GM10266 (cell line): ENCODE data around the gene SLCO3A1.

Source experiments
- DNase-seq: peaks from one replicate; pipeline ENCODE4 v3.0.0; 2012; ENCODE audit errors: extremely low spot score
- TF ChIP-seq, protein P1 (sequence below): IDR thresholded peaks from 2 replicates; pipeline ENCODE4 v1.5.1; 2012; ENCODE audit warnings: mild to moderate bottlenecking, low read depth; ENCODE audit not compliant: control insufficient read depth, insufficient read depth; ENCODE audit errors: missing control alignments

SLCO3A1 gene

DNA sequence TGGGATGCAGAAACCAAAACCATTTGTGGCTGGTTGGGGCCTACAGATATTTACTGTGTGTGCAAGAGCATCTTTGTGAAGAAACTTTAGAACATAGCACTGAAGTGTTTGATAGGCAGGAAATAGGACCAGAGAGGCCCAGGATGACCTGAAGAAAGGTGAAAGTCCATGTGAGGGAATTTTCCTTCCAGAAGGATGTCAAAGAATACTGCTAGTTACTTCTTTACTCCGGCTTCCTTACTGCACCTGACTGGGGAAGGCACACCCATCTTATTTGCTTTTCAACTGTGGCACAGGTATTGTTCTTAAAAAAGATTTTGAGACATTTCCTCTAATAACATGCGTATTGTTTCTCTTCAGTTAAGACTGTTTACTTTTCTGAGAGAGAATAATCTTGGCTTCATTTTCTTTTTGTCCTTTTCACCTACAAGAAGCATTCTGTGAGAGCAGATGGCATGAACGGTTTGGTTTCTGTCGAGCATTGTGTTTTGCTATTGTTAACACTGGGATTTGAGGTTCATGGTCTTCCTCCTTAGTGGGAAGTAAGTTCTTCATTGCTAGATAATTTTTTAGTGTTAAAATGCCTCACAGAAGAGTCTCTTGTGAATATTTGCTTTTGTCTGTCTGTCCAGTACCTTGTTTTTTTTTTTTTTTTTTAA lies 71.5 kb downstream of the SLCO3A1 start:
- no peak for DNase-seq
- TF ChIP-seq, protein P1, sequence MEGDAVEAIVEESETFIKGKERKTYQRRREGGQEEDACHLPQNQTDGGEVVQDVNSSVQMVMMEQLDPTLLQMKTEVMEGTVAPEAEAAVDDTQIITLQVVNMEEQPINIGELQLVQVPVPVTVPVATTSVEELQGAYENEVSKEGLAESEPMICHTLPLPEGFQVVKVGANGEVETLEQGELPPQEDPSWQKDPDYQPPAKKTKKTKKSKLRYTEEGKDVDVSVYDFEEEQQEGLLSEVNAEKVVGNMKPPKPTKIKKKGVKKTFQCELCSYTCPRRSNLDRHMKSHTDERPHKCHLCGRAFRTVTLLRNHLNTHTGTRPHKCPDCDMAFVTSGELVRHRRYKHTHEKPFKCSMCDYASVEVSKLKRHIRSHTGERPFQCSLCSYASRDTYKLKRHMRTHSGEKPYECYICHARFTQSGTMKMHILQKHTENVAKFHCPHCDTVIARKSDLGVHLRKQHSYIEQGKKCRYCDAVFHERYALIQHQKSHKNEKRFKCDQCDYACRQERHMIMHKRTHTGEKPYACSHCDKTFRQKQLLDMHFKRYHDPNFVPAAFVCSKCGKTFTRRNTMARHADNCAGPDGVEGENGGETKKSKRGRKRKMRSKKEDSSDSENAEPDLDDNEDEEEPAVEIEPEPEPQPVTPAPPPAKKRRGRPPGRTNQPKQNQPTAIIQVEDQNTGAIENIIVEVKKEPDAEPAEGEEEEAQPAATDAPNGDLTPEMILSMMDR: no peak

DNA sequence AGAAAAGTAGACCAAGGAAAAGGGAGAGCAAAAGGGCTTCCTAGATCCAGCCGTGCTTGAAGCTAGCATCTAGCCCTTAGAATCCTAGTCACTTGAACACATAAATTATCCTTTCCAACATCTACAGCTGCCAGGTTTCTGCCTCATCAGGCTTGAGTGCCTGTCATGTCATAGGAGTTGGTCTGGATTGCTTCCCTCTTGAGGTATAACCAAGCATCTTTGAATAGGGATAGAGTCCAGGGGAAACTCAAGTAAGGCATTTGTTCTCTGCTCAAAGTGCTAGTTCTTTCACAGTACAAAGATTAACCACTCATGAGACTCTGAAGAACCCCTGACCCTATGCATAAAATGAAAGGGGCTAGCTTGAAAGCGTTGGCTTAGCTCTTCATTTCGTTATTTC lies 72.3 kb downstream of the SLCO3A1 start:
- TF ChIP-seq, protein P1: no peak
- no peak for DNase-seq

DNA sequence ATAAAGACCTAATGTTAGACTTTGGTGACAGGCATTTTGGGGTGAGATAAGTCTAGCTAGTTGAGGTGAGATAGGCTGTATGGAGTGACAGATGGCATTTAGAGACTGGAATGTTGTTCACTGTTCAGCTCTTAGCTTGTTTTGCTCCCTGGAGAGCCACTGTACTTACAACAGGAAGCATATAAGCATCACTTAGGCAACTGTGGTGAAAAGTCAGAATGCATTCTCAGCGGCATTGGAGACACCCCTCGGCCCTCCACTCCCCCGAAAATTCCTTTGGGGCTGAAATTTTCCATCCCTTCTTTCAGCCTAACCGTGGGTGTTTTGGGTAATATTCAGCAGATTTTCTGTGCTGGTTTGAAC lies 73.4 kb downstream of the SLCO3A1 start:
- DNase-seq: no peak
- TF ChIP-seq, protein P1: no peak

DNA sequence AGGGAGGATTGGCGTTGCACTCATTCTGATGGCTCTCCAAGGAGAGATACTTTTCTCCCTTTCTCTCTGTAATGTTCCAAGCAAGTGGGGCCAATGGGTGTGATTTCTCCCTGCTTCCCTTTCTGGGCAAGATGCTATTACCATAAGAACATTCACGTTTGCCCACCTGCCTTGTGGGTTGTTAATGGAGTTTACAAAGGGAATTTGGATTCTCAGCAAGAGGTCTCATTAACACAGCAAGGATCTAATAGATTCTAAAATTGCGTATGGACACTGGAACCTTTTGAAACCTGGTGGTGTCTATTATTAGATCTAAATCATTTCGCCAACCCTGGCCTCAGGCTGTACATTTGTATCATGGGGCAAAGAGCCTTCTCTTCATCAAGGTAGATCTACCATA lies 74.1 kb downstream of the SLCO3A1 start:
- DNase-seq: no peak

DNA sequence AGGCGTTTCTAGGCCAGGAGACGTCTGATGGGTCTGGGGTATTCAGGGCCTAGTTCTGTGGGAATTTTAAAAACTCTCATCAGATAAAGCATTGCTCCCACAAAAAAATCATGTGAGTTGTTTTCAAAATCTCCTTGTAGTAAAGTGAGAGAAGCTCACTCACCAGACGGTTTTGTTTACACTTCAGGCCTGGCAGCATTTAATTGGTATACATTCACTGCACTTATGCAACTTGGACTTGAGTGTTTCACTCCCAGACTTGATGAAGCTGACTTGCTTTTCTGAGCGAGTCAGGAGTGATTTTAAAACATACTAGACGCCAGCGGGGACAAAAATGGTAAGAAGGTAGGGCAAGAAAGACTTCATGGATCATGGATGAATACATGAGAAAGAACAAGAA lies 75.2 kb downstream of the SLCO3A1 start:
- DNase-seq: no peak
- TF ChIP-seq, protein P1: no peak

More for the DNA sequence above, 74.1 kb downstream of the SLCO3A1 start:
- TF ChIP-seq, protein P1: no peak

DNA sequence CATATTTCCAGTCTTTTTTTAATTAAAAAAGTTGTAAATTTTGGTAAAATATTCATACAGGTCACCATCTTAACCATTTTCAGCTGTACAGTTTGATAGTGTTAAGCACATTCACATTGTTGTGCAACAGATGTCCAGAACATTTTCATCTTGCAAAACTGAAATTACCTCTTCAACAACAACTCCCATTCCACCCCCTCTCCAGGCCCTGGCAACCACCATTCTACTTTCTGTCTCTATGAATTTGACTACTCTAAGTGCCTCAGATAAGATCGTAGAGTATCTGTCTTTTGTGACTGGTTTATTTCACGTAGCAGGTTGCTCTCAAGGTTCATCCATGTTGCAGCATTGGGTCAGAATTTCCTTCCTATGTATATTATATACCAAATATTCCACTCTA lies 76.0 kb downstream of the SLCO3A1 start:
- DNase-seq: no peak
- TF ChIP-seq, protein P1: no peak

DNA sequence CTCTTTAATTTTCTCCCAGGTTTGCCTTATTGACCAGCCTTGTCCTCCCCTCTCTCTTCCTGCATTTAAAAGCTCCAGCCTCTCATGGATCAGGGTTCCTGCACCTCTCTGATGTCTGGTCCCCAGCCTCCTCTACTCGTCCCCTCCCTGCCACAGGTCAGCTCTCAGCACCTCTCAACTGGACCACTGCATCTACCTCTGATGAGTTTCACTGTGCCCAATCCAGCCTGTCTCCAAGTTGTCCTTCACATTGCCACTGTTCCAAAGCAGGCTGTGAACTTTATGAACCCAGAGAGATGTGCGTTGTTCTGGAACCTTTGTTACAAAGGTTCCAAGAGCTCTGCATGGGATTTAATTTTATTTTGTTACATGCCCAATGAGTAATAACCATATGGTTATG lies 76.6 kb downstream of the SLCO3A1 start:
- TF ChIP-seq, protein P1: no peak
- DNase-seq: no peak
